Measurements from ENCODE around the gene LTBP4. TPM values are rescaled to one million over a fixed set of nuclear protein-coding genes. Genes with fewer than 3 reads are reported as not detected.
A peak's percentile ranks its signal among the peaks of the same experiment; 100 is the strongest.
"Not testable (repeated sequence)": the region's sequence is repeated elsewhere in the genome, so short reads cannot be mapped to it uniquely, and the experiment has no call there.

LTBP4 gene
- total RNA-seq, 1 donor from 2014 or later, result 93.6 TPM

DNA sequence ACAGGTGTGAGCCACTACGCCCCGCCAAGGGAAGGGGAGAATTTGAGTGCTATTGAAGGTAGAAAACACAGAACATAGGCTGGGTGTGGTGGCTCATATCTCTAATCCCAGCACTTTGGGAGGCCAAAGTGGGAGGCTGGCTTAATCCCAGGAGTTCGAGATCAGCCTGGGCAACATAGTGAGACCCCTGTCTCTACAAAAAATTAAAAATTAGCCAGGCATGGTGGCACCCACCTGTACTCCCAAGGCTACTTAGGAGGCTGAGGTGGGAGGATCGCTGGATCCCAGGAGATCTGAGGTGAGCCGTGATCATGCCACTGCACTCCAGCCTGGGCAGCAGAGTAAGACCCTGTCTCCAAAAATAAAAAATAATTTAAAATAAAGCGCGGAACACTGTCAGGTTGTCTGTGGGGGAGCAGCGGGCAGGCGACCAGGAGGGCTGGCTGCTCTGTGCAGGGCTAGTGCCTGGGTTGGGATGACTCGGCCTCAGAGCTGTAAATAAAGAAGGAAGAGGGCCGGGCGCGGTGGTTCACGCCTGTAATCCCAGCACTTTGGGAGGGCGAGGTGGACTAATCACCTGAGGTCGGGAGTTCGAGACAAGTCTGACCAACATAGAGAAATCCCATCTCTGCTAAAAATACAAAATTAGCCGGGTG, 41.0 kb downstream of the LTBP4 start:
- Mint-ChIP-seq H3K36me3 (ENCODE audit: unreplicated experiment) (no peaks in the 10 kb centered on the region), H3K4me3 (ENCODE audit: unreplicated experiment) (no peak overlapping the region), H3K27ac (ENCODE audit: unreplicated experiment) (peak overlapping the region; percentile 92), H3K27me3 (ENCODE audit: unreplicated experiment) (no peaks in the 10 kb centered on the region), H3K4me1 (ENCODE audit: unreplicated experiment) (peaks cover 60% of the 10 kb centered on the region), H3K9me3 (ENCODE audit: unreplicated experiment) (no peaks in the 10 kb centered on the region)
- no peak for DNase-seq (ENCODE audit: extremely low spot score, unreplicated experiment)
- TF ChIP-seq, protein P1, sequence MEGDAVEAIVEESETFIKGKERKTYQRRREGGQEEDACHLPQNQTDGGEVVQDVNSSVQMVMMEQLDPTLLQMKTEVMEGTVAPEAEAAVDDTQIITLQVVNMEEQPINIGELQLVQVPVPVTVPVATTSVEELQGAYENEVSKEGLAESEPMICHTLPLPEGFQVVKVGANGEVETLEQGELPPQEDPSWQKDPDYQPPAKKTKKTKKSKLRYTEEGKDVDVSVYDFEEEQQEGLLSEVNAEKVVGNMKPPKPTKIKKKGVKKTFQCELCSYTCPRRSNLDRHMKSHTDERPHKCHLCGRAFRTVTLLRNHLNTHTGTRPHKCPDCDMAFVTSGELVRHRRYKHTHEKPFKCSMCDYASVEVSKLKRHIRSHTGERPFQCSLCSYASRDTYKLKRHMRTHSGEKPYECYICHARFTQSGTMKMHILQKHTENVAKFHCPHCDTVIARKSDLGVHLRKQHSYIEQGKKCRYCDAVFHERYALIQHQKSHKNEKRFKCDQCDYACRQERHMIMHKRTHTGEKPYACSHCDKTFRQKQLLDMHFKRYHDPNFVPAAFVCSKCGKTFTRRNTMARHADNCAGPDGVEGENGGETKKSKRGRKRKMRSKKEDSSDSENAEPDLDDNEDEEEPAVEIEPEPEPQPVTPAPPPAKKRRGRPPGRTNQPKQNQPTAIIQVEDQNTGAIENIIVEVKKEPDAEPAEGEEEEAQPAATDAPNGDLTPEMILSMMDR (IDR thresholded peaks at IDR 0.05), result no peak

DNA sequence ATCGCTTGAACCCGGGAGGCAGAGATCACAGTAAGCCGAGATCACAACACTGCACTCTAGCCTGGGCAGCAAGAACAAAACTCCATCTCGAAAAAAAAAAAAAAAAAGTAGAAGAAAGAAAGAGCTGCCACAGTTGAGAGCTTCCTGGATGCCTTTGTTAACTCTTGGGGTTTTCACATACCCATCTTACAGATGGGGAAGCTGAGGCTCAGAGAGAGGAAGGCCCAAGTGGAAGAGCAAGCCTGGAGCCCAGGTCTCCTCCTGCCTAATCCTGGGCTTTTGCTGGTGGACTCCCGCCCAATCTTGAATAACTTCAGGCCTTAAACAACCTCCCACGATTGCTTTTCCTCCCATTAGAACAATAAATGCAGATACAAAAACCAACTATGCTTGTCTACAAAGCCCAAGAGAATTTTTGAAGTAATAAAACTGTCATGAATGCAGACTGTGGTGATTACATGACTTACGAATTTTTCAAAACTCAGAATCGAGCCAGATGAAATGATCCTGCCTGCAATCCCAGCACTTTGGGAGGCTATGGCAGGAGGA, 41.7 kb downstream of the LTBP4 start:
- H3K4me3 Mint-ChIP-seq (ENCODE audit: unreplicated experiment), result no peak overlapping the region
- H3K36me3 Mint-ChIP-seq (ENCODE audit: unreplicated experiment), result no peaks in the 10 kb centered on the region
- no peaks in the 10 kb centered on the region for H3K27me3 Mint-ChIP-seq (ENCODE audit: unreplicated experiment)
- peaks cover 60% of the 10 kb centered on the region for H3K4me1 Mint-ChIP-seq (ENCODE audit: unreplicated experiment)
- H3K27ac Mint-ChIP-seq (ENCODE audit: unreplicated experiment), result no peak overlapping the region
- H3K9me3 Mint-ChIP-seq (ENCODE audit: unreplicated experiment), result no peaks in the 10 kb centered on the region
- TF ChIP-seq, protein P1 (IDR thresholded peaks at IDR 0.05), result no peak
- DNase-seq (ENCODE audit: extremely low spot score, unreplicated experiment), result no peak

DNA sequence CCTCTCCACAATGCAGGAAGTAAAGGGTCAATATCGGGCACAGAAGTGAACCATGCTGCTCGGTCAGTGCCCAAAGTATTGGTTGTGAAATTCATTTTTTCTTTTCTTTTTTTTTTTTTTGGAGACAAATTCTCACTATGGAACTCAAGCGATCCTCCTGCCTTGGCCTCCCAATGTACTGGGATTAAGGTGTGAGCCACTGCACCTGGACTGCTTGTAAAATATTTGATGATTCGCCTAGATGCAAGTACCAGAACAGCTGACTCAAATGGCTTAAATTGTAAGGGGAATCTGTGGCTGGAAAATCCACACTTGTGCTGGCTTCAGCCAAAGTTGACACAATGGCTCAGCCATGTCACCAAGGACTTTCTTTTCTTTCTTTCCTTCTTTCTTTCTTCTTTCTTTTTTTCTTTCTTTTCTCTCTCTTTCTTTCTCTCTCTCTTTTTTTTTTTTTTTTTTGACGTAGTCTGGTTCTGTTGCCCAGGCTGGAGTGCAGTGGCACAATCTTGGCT, 45.6 kb downstream of the LTBP4 start:
- no peak for DNase-seq (ENCODE audit: extremely low spot score, unreplicated experiment)
- TF ChIP-seq, protein P1 (IDR thresholded peaks at IDR 0.05), result no peak
- Mint-ChIP-seq H3K9me3 (ENCODE audit: unreplicated experiment) (no peaks in the 10 kb centered on the region), H3K4me3 (ENCODE audit: unreplicated experiment) (no peak overlapping the region), H3K27me3 (ENCODE audit: unreplicated experiment) (no peaks in the 10 kb centered on the region), H3K27ac (ENCODE audit: unreplicated experiment) (peak overlapping the region; percentile 87), H3K36me3 (ENCODE audit: unreplicated experiment) (no peaks in the 10 kb centered on the region), H3K4me1 (ENCODE audit: unreplicated experiment) (peaks cover 42% of the 10 kb centered on the region)

DNA sequence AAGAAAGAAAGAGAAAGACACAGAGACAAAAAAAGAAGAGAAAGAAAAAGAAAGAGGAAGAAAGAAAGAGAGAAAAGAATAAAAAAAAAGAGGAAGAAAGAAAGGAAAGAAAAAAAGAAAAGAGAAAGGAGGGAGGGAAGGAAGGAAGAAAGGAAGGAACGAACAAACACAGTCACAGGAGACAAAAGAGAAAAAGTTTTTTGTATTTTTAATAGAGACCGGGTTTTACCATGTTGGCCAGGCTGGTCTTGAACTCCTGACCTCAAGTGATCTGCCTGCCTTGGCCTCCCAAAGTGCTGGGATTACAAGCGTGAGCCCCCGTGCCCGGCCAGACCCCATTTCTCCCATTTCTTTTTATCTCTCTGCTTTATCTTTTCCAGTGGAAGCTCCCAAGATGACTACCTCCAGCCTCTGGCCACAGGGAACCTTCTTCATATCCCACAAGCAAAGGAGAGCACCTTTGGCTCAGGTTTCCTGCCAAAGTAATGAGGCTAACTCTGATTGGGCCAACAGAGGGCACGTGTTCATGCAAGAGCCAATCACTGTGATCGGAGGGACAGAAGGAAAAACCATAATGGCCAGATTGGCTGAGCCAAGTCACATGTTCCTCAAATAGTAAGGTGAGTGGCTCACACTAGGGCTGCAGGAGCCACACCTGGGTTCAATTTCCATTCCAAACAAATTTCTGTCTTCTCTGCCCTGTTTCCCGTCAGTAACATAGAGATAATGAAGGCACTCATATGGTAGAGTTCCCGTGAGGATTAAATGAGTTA, 48.9 kb downstream of the LTBP4 start:
- Mint-ChIP-seq H3K4me1 (ENCODE audit: unreplicated experiment) (peaks cover 34% of the 10 kb centered on the region), H3K27ac (ENCODE audit: unreplicated experiment) (peak overlapping the region; percentile 36)
- not testable (repeated sequence) for H3K27me3 Mint-ChIP-seq (ENCODE audit: unreplicated experiment); DNase-seq (ENCODE audit: extremely low spot score, unreplicated experiment); H3K4me3 Mint-ChIP-seq (ENCODE audit: unreplicated experiment); H3K9me3 Mint-ChIP-seq (ENCODE audit: unreplicated experiment); H3K36me3 Mint-ChIP-seq (ENCODE audit: unreplicated experiment)

DNA sequence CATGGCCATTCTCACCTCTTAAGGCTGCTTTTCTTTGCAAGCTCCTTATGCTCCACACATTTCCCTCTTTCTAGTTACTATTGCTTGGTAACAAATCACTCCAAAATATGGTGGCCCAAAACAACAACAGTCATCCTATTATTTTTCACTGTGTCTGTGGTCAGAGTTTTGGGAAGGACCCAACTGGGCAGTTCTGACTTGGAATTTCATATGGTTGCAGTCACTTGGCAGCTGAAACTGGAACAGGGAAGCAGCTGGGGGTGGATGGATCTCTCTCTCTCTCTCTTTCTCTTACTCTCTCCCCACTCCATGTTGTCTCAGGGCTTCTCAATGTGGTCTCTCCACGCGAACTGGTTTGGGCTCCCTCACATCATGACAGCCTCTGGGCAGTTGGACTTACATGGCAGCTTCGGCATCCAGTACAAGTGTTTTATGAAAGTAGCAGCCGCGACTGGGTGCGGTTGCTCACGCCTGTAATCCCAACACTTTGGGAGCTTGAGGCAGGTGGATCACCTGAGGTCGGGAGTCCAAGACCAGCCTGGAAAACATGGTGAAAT, 49.7 kb downstream of the LTBP4 start:
- Mint-ChIP-seq H3K9me3 (ENCODE audit: unreplicated experiment) (no peaks in the 10 kb centered on the region), H3K36me3 (ENCODE audit: unreplicated experiment) (no peaks in the 10 kb centered on the region), H3K27me3 (ENCODE audit: unreplicated experiment) (no peaks in the 10 kb centered on the region), H3K4me1 (ENCODE audit: unreplicated experiment) (peaks cover 27% of the 10 kb centered on the region), H3K4me3 (ENCODE audit: unreplicated experiment) (no peak overlapping the region), H3K27ac (ENCODE audit: unreplicated experiment) (peak overlapping the region; percentile 36)
- no peak for DNase-seq (ENCODE audit: extremely low spot score, unreplicated experiment)
- TF ChIP-seq, protein P1 (IDR thresholded peaks at IDR 0.05), result no peak

DNA sequence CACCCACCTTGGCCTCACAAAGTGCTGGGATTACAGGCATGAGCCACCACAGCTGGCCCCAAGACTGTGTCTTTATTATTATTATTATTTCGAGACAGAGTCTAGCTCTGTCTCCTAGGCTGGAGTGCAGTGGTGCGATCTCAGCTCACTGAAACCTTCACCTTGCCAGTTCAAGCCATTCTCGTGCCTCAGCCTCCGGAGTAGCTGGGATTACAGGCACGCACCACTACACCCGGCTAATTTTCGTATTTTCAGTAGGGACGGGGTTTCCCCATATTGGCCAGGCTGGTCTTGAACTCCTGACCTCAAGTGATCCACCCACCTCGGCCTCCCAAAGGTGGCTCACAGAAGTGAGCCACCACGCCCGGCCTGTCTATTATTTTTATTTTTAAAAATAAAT, 51.1 kb downstream of the LTBP4 start:
- H3K9me3 Mint-ChIP-seq (ENCODE audit: unreplicated experiment); H3K4me3 Mint-ChIP-seq (ENCODE audit: unreplicated experiment): not testable (repeated sequence)
- H3K4me1 Mint-ChIP-seq (ENCODE audit: unreplicated experiment), result peaks cover 15% of the 10 kb centered on the region

DNA sequence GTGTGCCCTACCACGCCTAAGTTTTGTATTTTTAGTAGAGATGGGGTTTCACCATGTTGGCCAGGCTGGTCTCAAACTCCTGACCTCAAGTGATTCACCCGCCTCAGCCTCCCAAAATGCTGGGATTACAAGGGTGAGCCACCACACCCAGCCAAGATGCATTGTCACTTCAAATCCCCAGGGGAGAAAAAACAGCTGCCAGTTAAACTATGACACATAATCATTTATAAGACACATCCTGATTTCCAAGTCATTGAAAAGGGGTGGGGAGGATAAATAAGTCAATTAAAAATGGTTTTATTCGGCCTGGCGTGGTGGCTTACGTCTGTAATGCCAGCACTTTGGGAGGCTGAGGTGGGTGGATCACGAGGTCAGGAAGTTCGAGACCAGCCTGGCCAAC, 54.5 kb downstream of the LTBP4 start:
- not testable (repeated sequence) for H3K36me3 Mint-ChIP-seq (ENCODE audit: unreplicated experiment); H3K27ac Mint-ChIP-seq (ENCODE audit: unreplicated experiment); H3K4me3 Mint-ChIP-seq (ENCODE audit: unreplicated experiment); H3K27me3 Mint-ChIP-seq (ENCODE audit: unreplicated experiment); DNase-seq (ENCODE audit: extremely low spot score, unreplicated experiment); H3K9me3 Mint-ChIP-seq (ENCODE audit: unreplicated experiment)
- H3K4me1 Mint-ChIP-seq (ENCODE audit: unreplicated experiment), result peaks cover 12% of the 10 kb centered on the region

More for the DNA sequence above, 51.1 kb downstream of the LTBP4 start:
- not testable (repeated sequence) for H3K36me3 Mint-ChIP-seq (ENCODE audit: unreplicated experiment); DNase-seq (ENCODE audit: extremely low spot score, unreplicated experiment); H3K27me3 Mint-ChIP-seq (ENCODE audit: unreplicated experiment); H3K27ac Mint-ChIP-seq (ENCODE audit: unreplicated experiment)
